Peyer's patch (tissue), 4 donors: ENCODE measurements around the gene CDKL1. TPM values are rescaled to one million over a fixed set of nuclear protein-coding genes. Genes with fewer than 3 reads are reported as not detected.

Experiments
- DNase-seq, 3 donors: peaks; one replicate each; pipeline ENCODE4 v3.0.0-alpha.2; 2017 to 2019
- H3K27ac ChIP-seq, 4 donors: fragments of 200-600 bp; sonication (generic); one replicate each; pipeline ENCODE4 v1.5.1; 2016 to 2019
- H3K27me3 ChIP-seq, 2 donors: fragments of 200-600 bp; sonication (generic); one replicate each; pipeline ENCODE4 v1.5.1; 2019
- H3K36me3 ChIP-seq, 3 donors: fragments of 200-600 bp; sonication (generic); one replicate each; pipeline ENCODE4 v1.5.1; 2016 to 2019
- H3K4me1 ChIP-seq, 4 donors: fragments of 200-600 bp; sonication (generic); one replicate each; pipeline ENCODE4 v1.5.1; 2016 to 2019
- H3K4me3 ChIP-seq, 4 donors: fragments of 200-600 bp; sonication (generic); 1 replicate in 3 of 4; 2 replicates in 1 of 4; pipeline ENCODE4 v1.5.1; 2016 to 2019; ENCODE audit warnings: mild to moderate bottlenecking in 1 of 4
- H3K9me3 ChIP-seq, 4 donors: fragments of 200-600 bp; sonication (generic); one replicate each; pipeline ENCODE4 v1.5.1; 2016 to 2019; ENCODE audit warnings: mild to moderate bottlenecking in 1 of 4
- CTCF ChIP-seq, 6 experiments: fragments of 450-650 bp in 4 of 6; fragments of 200-600 bp in 2 of 6; sonication (generic) in 1 of 6; IDR thresholded peaks; one replicate each; pipeline ENCODE4 v1.5.1; 2017 to 2019; ENCODE audit warnings: antibody characterized with exemption in 6 of 6, mild to moderate bottlenecking in 3 of 6, moderate library complexity in 1 of 6
- POLR2A ChIP-seq, 2 donors: fragments of 450-650 bp; IDR thresholded peaks; one replicate each; pipeline ENCODE4 v1.5.1; 2017; ENCODE audit warnings: antibody characterized with exemption in 2 of 2, mild to moderate bottlenecking in 2 of 2, moderate library complexity in 2 of 2
- small RNA-seq, 2 donors: library from RNA; depleted of rRNA; stranded (forward); fragments of <200 nt; gene quantifications; one replicate each; pipeline ENCODE3, GENCODE V24; 2016
- total RNA-seq, 4 donors: library from RNA; depleted of rRNA; stranded (reverse); fragments of >200 nt; gene quantifications; one replicate each; pipeline ENCODE4 v1.1.0, GENCODE V29; 2016

Gene CDKL1
- total RNA-seq, 4 donors from 2014 or later, result 11.3 to 20.4 (median 15.5) TPM

- Histone ChIP-seq H3K9me3 (no peaks in the 10 kb centered on the region), H3K4me3 (no peak overlapping the region), H3K27me3 (no peaks in the 10 kb centered on the region), H3K27ac (no peak overlapping the region), H3K4me1 (no peaks in the 10 kb centered on the region), H3K36me3 (no peaks in the 10 kb centered on the region)
- TF ChIP-seq CTCF (IDR thresholded peaks at IDR 0.05) (no peak), POLR2A (IDR thresholded peaks at IDR 0.05) (no peak)
- no peak for DNase-seq
These were observed 110.8 kb downstream of the CDKL1 start for GRCh38 chr14:50285861-50286260.

Small RNA genes lying within 50 kb of the gene (small RNA-seq; reads per million reads assigned to genes)
- 0 reads per million in 2 donors for gene MIR4504

Other genes with a start within 250 kb of the CDKL1 start
- 10 to 100 TPM; 41.7 to 57.1 (median 53.9) TPM for gene SOS2, start 165.3 kb downstream of the CDKL1 start, total RNA-seq
- gene L2HGDH, start 84.7 kb downstream of the CDKL1 start, total RNA-seq, result 10 to 100 TPM in 1 of 4 donors, 1 to 10 TPM in 3; 4.6 to 29.7 (median 8.8) TPM
- gene DMAC2L, start 84.6 kb downstream of the CDKL1 start, total RNA-seq, result 10 to 100 TPM in 3 of 4 donors, 1 to 10 TPM in 1; 7.7 to 23.9 (median 15.7) TPM
- 100 to 1,000 TPM in 1 of 4 donors, 10 to 100 TPM in 3; 47.1 to 123 (median 78.4) TPM for gene MAP4K5, start 135.7 kb upstream of the CDKL1 start, total RNA-seq
- 1 to 10 TPM; 6.6 to 9.5 (median 8.5) TPM for gene ATL1, start 163.3 kb upstream of the CDKL1 start, total RNA-seq